Right ventricle myocardium inferior (tissue), 1 donor: ENCODE results near the gene FER1L5. TPM values are rescaled to one million over a fixed set of nuclear protein-coding genes. Genes with fewer than 3 reads are reported as not detected.

Experiments
- ATAC-seq: fragments of 200-7000 bp; cut with Tn5 transposase; one replicate; pipeline ENCODE4 v1.9.1; 2020; ENCODE audit warnings: mild to moderate bottlenecking, moderate library complexity
- DNase-seq: peaks from one replicate; pipeline ENCODE4 v3.0.0; 2021; ENCODE audit errors: missing footprints
- intact Hi-C: fragments of 100-400 bp; cut with DNase I; formaldehyde crosslinking; loops from one replicate; pipeline ENCODE4 v1.11.0; 2022
- total RNA-seq: library from RNA; stranded (reverse); fragmentation: NEBNext Ultra II Directional; extraction: Animal tissue kit (Norgen Biotek cat#: 25700); gene quantifications from one replicate; pipeline ENCODE4 v1.2.1, GENCODE V29; 2021
- donor health status: DM: no; HTN: yes; CAD: no; lungs with severe emphysema.

FER1L5 gene
- total RNA-seq, 1 donor from 2014 or later, result not detected

- intact Hi-C loops, result no loop called here
- DNase-seq (no peak), ATAC-seq (no peak)
These were observed 47.9 kb downstream of the FER1L5 start for GRCh38 chr2:96690306-96691021.

GRCh38 chr2:96691022-96691612 is 48.6 kb downstream of the FER1L5 start:
- ATAC-seq (no peak), DNase-seq (no peak)
- intact Hi-C loops, result no loop called here

- intact Hi-C loops, result no loop called here
- DNase-seq (no peak), ATAC-seq (no peak)
These were observed 49.8 kb downstream of the FER1L5 start for GRCh38 chr2:96692094-96692971.

DNA sequence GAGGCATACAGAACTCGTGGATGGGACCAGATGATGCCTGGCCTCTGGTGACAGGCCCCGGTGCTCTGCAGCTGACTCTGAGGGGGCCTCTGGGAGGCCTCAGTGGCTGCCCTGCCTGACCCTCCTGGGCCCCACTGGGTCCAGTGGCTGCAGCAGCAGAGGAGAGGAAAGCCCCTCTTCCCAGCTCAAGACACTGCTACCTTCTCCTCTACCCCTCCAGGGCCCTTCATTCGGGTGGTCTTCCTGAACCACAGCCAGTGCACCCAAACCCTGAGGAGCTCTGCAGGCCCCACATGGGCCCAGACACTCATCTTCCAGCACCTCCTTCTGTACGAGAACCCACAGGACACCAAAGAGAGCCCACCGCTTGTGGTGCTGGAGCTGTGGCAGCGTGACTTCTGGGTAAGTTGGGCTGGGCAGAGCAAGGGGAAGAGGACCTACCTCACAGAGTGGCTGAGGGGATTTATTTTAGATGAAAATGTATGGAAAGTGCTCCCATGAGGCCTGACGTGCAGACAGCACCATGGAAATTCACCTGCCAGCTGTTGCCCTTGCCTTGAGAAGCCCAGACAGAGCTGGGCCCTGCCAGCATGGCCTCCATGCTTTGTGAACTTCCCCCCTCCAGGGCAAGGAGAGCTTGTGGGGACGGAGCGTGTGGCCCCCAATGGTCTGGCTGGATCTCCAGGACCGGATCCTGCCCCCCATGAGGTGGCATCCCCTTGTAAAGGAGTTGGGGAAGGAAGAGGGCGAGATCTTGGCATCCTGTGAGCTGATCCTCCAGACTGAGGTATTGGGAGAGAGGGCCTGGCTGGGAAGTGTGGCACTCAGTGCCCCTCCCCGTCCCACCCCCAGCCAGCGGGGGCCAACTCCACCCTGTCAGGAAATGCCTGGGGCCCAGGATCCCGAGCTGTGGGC is 51.0 kb downstream of the FER1L5 start:
- no peak for DNase-seq
- intact Hi-C loops, result no loop called here
- ATAC-seq, result no peak

DNA sequence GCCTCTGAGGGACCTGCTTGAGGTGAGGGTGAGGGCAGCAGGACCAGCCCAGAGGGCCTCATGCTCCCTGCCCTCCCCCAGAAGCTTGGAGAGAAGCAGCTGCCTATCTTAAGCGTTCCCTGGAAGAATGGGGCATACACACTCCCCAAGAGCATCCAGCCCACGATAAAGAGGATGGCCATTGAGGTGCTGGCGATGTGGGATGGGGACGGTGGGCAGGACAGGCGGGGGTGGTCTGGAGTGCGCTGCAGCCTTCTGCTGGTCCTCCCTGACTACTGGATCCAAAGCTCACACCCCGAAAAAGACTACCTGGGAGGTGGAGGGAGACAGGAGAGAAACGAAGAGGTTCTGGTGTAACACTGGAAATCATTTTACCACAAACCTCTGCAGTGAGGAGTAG is 51.7 kb downstream of the FER1L5 start:
- DNase-seq (no peak), ATAC-seq (no peak)
- intact Hi-C loops, result no loop called here

DNA sequence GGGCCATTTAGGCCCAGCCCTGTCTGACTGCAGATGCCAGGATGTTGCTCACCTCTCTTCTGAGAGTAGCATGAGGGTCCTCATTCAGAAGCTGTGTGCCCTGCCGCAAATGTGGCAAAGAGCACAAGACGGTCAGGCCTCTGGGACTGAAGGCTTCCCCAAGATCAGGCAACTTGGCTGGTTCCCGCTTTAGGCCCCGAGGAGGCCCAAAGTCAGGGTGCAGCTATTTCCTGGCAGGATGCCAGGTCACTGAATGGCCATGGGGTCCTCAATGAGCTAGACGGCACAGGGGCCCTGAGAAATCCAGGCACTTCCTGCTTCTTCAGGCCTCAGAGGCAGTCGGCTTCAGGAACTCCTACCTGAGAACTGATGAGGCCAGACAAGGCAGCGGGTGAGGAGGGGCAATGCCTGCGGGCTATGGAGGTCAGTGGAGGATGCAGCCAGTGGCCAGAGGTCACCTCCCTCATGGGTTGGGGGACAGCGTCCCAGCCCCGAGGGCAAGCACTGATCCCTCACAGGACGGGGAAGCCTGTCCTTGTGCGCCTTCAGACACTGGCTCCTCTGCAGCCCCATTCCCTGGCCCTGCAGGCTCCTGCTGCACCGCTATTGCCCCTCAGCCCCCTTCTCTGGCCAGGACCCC is 52.4 kb downstream of the FER1L5 start:
- ATAC-seq (no peak), DNase-seq (no peak)
- intact Hi-C loops, result no loop called here

- ATAC-seq (no peak), DNase-seq (no peak)
- intact Hi-C loops, result no loop called here
These were observed 53.0 kb downstream of the FER1L5 start for GRCh38 chr2:96695602-96696001.

DNA sequence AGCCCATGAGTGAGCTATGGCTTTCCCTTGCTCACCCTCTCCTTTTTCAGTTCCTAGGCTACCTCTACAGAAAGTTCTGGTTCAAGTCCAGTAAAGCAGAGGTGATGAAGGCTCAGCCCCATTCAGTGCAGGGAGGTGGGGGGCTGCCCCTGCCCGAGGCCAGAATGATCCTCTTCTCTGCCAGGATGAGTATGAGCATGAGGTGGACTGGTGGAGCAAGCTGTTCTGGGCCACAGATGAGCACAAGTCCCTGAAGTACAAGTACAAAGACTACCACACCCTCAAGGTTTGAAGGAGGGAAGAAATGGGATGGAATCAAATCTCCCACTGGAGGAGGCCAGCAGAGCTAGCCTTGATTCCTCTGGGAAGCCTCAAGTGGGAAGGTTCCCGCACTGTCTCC is 54.9 kb downstream of the FER1L5 start:
- no peak for ATAC-seq
- DNase-seq, result no peak
- intact Hi-C loops, result no loop called here

- intact Hi-C loops, result no loop called here
- ATAC-seq (no peak), DNase-seq (no peak)
These were observed 55.8 kb downstream of the FER1L5 start for GRCh38 chr2:96698221-96698861.

DNA sequence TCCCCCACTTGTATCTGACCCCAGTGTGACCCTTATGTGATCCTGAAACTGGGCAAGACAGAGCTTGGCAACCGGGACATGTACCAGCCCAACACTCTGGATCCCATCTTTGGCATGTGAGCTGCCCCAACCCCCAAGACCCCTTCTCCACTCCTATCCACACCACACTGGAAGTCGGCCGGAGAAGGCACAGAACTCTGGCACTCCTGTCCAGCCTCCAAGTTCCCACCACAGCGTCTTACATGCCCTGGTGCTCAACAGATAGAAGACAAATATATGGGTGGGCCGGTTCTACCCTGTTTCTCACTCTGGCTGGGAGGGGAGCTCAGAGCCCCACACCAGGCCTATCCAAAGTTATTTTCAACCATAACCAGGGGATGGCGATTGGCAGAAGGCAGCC is 56.5 kb downstream of the FER1L5 start:
- ATAC-seq (no peak), DNase-seq (no peak)
- intact Hi-C loops, result no loop called here

DNA sequence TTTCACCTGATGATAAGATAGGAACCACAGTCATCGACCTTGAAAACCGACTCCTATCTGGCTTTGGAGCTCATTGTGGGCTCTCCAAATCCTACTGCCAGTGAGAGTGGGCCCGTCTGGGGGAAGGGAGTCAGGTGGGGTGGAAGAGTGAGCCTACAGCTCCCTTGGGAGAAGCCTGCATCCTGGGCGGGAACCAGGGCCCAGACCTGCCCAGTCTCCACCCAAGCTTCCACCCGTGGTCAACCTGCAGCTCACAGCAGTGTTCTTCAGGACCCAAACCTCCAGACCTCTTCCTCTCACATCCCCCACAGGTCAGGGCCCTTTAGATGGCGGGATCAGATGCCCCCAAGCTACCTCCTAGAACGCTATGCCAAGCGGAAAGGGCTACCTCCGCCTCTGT is 57.1 kb downstream of the FER1L5 start:
- intact Hi-C loops, result no loop called here
- ATAC-seq, result no peak
- no peak for DNase-seq

DNA sequence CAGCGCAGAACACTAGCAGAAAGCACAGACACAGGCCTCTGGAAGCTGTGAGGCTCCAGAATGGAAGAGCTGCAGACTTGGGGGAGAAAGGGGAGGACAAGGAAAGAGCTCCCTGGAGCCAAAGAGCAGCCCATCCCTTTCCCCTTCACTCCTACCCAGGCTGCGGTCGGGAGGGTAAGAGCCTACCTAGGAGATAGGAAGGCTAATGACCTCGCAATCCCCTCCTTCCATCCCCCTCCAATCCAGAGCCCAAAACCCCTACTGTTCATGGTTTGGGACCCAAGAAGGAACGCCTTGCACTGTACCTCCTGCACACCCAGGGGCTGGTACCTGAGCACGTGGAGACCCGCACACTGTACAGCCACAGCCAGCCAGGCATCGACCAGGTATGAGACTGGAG is 57.5 kb downstream of the FER1L5 start:
- ATAC-seq (no peak), DNase-seq (no peak)
- intact Hi-C loops, result no loop called here

DNA sequence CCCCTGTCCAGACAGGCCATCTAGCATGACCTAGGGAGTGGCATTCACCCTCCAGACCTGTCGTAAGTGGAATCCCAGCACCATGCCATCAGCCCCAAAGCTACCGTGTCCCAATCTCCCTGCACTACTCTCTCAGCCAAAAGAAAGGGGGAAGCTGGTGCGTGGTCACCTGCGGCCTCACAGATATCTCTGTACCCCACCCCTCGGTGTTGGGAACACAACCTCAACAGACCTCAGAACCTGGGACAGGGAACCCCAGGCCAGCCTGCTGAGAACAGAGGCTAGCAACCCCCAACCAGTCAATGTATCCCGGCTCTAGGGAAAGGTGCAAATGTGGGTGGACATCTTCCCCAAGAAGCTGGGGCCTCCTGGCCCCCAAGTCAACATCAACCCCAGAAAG is 59.1 kb downstream of the FER1L5 start:
- DNase-seq (no peak), ATAC-seq (no peak)
- intact Hi-C loops, result no loop called here

- intact Hi-C loops, result no loop called here
- no peak for DNase-seq
- ATAC-seq, result no peak
These were observed 59.7 kb downstream of the FER1L5 start for GRCh38 chr2:96702098-96702785.

DNA sequence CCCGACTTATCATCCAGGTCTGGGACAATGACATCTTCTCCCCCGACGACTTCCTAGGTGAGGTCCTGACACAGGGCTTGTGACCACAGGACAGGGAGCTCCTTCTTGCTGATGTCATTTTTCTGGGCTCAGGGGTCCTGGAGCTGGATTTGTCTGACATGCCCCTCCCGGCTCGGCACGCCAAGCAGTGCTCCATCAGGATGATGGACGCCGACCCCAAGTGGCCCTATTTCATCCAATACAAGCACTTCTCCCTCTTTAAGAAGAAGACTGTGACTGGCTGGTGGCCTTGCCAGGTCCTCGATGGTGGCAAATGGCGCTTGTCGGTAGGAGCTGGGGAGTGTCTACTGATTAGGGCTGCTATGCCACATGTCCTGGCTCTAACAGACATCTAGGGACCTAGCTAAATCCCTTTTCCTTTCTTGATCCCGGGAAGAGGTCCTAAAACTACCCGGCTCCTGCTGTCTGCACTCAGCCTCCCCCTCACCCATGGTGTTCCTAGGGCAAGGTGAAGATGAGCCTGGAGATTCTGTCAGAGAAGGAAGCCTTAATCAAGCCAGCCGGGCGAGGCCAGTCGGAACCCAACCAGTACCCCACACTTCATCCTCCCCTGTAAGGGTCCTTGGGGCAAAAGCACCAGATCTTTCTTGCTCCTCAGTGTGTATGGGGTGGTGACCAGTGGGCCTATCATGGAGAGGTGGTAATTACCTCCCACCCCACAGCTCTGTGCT is 60.6 kb downstream of the FER1L5 start:
- DNase-seq (no peak), ATAC-seq (no peak)
- intact Hi-C loops, result no loop called here

GRCh38 chr2:96710985-96711384 is 68.4 kb downstream of the FER1L5 start:
- intact Hi-C loops, result no loop called here
- no peak for DNase-seq
- ATAC-seq, result no peak

GRCh38 chr2:96715658-96716057 is 73.1 kb downstream of the FER1L5 start:
- ATAC-seq, result no peak
- DNase-seq, result no peak
- intact Hi-C loops, result no loop called here
